ENCODE measurements around the gene MYRFL. TPM values are rescaled to one million over a fixed set of nuclear protein-coding genes. Genes with fewer than 3 reads are reported as not detected.
A peak's percentile ranks its signal among the peaks of the same experiment; 100 is the strongest.
"Not testable (repeated sequence)": the region's sequence is repeated elsewhere in the genome, so short reads cannot be mapped to it uniquely, and the experiment has no call there.

MYRFL gene
- total RNA-seq, 2 donors from 2014 or later: 0.15 to 0.65 TPM

- intact Hi-C loops (cut with DNase I): no loop called here
- DNase-seq: no peak
- no peak for ATAC-seq
Measured at GRCh38 chr12:69837657-69838415, 12.8 kb downstream of the MYRFL start.

GRCh38 chr12:69840727-69841126 is 15.7 kb downstream of the MYRFL start:
- ATAC-seq: no peak

GRCh38 chr12:69843608-69844007 is 18.6 kb downstream of the MYRFL start:
- DNase-seq (no peak), ATAC-seq (no peak)
- intact Hi-C loops (cut with DNase I): no loop called here

More at GRCh38 chr12:69840727-69841126, 15.7 kb downstream of the MYRFL start:
- no peak for DNase-seq
- intact Hi-C loops (cut with DNase I): no loop called here

- intact Hi-C loops (cut with DNase I): no loop called here
- ATAC-seq: no peak
- DNase-seq: no peak
Measured at GRCh38 chr12:69844416-69844815, 19.4 kb downstream of the MYRFL start.

GRCh38 chr12:69844836-69845235 is 19.8 kb downstream of the MYRFL start:
- DNase-seq (no peak), ATAC-seq (no peak)
- intact Hi-C loops (cut with DNase I): no loop called here

- DNase-seq (no peak), ATAC-seq (no peak)
- intact Hi-C loops (cut with DNase I): no loop called here
Measured at GRCh38 chr12:69846976-69847375, 21.9 kb downstream of the MYRFL start.

- no peak for DNase-seq
- no peak for ATAC-seq
- intact Hi-C loops (cut with DNase I): no loop called here
Measured at GRCh38 chr12:69851976-69852375, 26.9 kb downstream of the MYRFL start.

GRCh38 chr12:69853176-69853961 is 28.3 kb downstream of the MYRFL start:
- intact Hi-C loops (cut with DNase I); DNase-seq; ATAC-seq: not testable (repeated sequence)

- intact Hi-C loops (cut with DNase I): no loop called here
- ATAC-seq (no peak), DNase-seq (no peak)
Measured at GRCh38 chr12:69866698-69867097, 41.7 kb downstream of the MYRFL start.

- DNase-seq (no peak), ATAC-seq (no peak)
- intact Hi-C loops (cut with DNase I): no loop called here
Measured at GRCh38 chr12:69868695-69869094, 43.7 kb downstream of the MYRFL start.

GRCh38 chr12:69872804-69873203 is 47.8 kb downstream of the MYRFL start:
- intact Hi-C loops (cut with DNase I): no loop called here
- ATAC-seq: no peak
- DNase-seq: no peak

GRCh38 chr12:69873429-69873828 is 48.4 kb downstream of the MYRFL start:
- DNase-seq (no peak), ATAC-seq (peak in 1 of 2 donors; percentile 56)
- intact Hi-C loops (cut with DNase I): no loop called here

- no peak for ATAC-seq
- no peak for DNase-seq
- intact Hi-C loops (cut with DNase I): loop anchor here in 1 of 2 donors (5.0 kb wide), 1 partner anchor 703 kb away; no protein-coding TSS in a partner anchor
Measured at GRCh38 chr12:69874606-69875005, 49.6 kb downstream of the MYRFL start.

- DNase-seq: no peak
- no peak for ATAC-seq
- intact Hi-C loops (cut with DNase I): loop anchor here in 1 of 2 donors (5.0 kb wide), 1 partner anchor 702 kb away; no protein-coding TSS in a partner anchor
Measured at GRCh38 chr12:69875416-69875935, 50.4 kb downstream of the MYRFL start.

- DNase-seq (peak; percentile 71), ATAC-seq (peak; percentile 94 to 96)
- intact Hi-C loops (cut with DNase I): loop anchor here (2.0 to 5.0 kb wide), 2 partner anchors 698 kb away; no protein-coding TSS in a partner anchor
Measured at GRCh38 chr12:69879007-69879960, 54.3 kb downstream of the MYRFL start.

GRCh38 chr12:69880571-69880970 is 55.5 kb downstream of the MYRFL start:
- DNase-seq (no peak), ATAC-seq (no peak)
- intact Hi-C loops (cut with DNase I): no loop called here

- no peak for DNase-seq
- intact Hi-C loops (cut with DNase I): no loop called here
- ATAC-seq: no peak
Measured at GRCh38 chr12:69881771-69882170, 56.7 kb downstream of the MYRFL start.

GRCh38 chr12:69884386-69884785 is 59.4 kb downstream of the MYRFL start:
- intact Hi-C loops (cut with DNase I): no loop called here
- DNase-seq (no peak), ATAC-seq (no peak)

GRCh38 chr12:69885658-69886057 is 60.6 kb downstream of the MYRFL start:
- DNase-seq (no peak), ATAC-seq (no peak)

More at GRCh38 chr12:69885658-69886057, 60.6 kb downstream of the MYRFL start:
- intact Hi-C loops (cut with DNase I): no loop called here
